HL-60 (cell line): ENCODE measurements around the gene TRAPPC12.
"Not testable (repeated sequence)": the region's sequence is repeated elsewhere in the genome, so short reads cannot be mapped to it uniquely, and the experiment has no call there.

Experiments
- CTCF ChIP-seq: IDR thresholded peaks from one replicate; pipeline ENCODE4 v1.5.1; 2011; ENCODE audit warnings: low read length, control low read depth, inconsistent platforms; ENCODE audit not compliant: insufficient read depth
- POLR2AphosphoS5 ChIP-seq: IDR thresholded peaks from 2 replicates; pipeline ENCODE4 v1.6.1; 2012; ENCODE audit warnings: low read depth
- REST ChIP-seq: IDR thresholded peaks from 2 replicates; pipeline ENCODE4 v1.6.1; 2012; ENCODE audit warnings: low read depth; ENCODE audit not compliant: insufficient replicate concordance

DNA sequence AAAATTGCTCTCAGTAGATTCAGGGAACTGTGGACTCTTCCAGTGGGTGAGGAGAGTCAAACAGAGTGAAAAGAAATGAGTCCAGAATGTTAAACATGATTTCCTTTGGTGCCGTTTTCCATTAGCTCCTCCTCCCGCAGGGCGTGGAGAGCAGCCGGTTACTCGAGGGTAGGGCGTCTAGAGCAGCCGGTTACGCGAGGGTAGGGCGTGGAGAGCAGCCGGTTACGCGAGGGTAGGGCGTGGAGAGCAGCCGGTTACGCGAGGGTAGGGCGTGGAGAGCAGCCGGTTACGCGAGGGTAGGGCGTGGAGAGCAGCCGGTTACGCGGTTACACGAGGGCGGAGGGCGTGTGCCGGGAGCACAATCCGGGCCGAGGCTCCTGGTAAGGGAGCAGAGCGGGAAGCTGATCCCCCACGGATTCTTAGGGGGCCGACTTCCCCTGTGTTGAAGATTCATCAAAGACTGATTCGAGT, 69.0 kb downstream of the TRAPPC12 start:
- TF ChIP-seq CTCF, POLR2AphosphoS5, REST: not testable (repeated sequence)
